ENCODE results near the gene FAP.

DNA sequence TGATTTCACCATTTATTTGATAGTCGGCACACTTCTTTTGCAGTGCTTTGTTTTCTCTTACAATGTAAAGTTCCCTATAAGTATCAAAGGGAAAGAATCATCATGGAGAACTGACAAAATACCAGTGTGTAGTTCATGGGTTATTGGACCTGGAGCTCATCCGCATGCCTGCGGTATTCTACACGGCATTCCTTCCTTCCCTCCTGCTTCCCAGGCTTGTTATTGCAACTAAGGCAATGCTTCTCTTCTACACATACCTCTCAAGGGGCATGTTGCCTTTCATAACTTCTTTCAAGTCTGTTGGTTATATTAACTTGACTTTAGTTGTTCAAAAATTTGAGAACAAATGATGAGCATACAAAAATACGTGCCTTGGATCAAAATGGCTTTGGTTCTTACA is 24.3 kb upstream of the FAP start:
- TF ChIP-seq EZH2phosphoT487 (IDR thresholded peaks at IDR 0.05; ENCODE audit: insufficient read depth, low read depth) = no peak
- no peak for TF ChIP-seq EZH2 (IDR thresholded peaks at IDR 0.05; ENCODE audit: insufficient read depth, poor library complexity, severe bottlenecking)

Data from GM23248 (cell line).